HG02588 (cell line): ENCODE data around the gene COBL.

ENCODE experiments used
- ATAC-seq: cut with Tn5 transposase; IDR thresholded peaks from one replicate; pipeline ENCODE4 v1.9.1; 2021; ENCODE audit warnings: mild to moderate bottlenecking, moderate library complexity; ENCODE audit not compliant: unreplicated experiment

Gene COBL

DNA sequence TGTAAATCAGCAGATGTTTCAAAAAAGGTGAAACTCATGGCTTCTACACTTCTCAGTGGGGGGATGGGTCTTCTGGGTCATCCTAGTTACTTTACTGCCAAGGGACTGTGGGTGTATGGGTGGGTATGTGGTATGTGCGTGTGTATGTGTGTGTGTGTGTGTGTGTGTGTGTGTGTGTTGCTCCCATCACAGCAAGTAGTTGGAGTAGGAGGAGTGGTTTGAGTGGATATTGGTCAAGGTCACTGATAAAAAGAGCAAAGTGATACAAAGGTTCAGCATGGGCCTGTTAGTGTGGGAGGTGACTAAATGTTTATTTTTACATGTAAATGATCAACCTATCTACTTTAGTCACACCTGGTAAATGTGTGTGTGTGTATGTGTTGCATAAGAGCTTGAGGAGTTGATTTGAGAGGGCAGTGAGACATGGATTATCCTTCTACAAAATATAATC is 11.8 kb upstream of the COBL start:
- ATAC-seq, result no peak

DNA sequence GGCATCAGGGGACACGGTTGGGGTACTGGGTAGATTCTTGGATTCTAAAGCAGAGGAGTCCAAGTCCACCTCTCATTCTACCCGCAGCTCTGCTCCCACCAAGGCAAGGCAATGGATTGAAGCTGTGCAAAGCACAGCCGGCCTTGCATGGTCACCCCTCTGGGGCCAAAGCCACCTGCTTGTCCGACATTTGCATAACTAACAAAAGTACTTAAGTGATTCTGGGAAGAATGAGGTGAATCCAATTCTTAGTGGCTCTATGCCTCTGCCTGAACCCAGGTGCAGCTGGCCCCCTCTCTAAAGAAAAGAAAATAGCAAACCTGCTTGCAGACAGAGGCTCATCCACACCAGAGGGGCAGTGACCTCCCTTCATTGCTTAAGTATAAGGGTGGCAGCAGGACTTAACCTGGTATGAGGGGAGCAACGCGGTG is 10.7 kb upstream of the COBL start:
- ATAC-seq, result no peak

DNA sequence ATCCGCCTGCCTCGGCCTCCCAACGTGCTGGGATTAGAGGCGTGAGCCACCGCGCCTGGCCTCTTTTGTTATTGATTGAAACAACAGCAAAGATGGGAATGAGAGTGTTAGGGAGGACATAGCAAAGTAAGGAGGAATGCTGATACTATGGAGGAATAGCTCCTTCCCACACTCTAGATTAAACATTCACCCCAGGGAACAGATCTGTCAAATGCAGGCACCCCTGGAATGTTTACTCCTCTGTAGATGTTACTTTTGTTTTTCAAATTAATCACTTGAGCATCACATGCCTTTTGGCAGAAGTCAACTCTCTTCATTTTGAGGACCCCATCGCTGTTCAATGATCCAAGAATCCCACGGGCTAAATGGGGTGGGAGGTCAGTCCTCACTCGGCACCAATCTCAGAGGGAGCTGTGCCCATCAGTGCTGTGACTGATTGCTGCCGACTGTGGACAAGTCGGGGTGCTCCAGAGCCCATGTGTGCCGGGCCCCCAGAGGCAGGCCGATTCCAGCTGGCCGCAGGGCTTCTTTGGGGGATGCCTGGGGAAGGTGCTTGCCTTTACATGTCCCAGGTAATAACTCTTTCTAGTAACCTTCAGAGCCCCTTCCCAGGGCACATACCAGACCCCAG is 10.2 kb upstream of the COBL start:
- no peak for ATAC-seq

DNA sequence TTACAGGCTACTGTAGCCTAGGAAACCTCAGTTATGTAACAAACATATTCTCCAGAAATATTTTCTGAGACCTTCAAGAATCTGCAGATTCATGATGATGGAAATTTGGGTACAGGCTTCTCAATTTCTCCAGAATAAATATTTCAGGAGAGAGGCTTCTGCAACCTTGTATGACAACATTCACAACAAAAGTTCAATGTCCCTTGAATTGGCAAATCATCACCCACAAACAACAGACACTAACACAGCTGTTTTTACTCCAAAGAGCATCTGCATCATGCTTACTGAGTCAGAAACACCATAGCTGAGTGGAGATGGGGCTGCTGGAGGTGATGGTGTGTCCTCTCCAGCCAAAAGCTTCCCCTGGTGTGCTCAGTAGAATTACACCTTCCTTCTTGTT is 9.3 kb upstream of the COBL start:
- no peak for ATAC-seq

DNA sequence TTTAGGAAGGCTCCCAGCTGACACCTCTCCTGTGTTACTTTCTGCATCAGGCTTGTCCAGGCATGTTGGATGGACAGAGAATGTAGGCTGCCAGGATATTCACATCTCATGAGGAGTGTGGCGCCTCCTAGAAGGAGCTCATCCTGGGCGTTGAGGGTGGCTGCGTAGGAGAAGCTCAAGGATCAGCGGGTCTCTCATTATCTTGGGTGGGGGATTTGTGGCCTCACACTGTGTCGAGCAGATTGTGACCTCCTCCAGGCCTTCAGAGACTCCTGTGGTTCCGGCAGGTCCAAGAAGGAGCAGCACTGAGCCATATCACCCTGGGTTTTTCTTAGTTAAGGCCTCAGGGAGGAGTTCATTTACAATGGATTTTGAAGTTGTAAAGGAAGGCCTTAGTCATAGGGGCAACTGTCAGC is 8.7 kb upstream of the COBL start:
- ATAC-seq, result no peak

DNA sequence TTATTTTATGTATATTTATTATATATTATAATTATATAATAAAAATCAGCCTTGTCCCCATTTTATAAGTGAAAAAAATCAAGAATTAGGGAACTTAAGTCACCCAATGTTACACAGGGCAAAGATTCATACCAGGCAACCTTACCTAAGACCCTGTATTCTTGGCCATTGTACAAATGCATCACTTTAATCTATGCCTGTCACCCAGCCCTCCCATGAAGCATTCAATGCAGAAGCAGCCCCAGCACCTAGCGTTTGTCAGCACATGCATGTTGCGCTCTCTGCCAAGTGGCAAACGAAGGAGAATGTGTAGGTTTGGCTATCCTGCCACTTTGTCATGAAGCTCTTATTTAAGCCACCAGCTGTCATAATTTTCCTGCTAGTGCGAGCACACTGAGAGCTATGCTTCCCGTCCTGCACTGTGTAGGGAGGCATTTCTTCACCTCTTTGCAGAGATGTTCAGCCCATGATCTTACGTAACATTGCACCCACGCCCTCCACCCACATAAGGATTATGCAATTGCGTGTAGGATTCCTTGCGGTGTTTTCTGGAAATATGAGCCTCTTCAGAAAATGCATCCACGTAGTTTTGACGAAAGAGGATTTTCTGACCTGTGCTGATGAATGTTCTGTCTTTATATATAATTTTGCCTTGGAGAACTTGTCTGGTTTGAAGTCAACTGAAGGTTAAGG is 7.7 kb upstream of the COBL start:
- ATAC-seq, result no peak

DNA sequence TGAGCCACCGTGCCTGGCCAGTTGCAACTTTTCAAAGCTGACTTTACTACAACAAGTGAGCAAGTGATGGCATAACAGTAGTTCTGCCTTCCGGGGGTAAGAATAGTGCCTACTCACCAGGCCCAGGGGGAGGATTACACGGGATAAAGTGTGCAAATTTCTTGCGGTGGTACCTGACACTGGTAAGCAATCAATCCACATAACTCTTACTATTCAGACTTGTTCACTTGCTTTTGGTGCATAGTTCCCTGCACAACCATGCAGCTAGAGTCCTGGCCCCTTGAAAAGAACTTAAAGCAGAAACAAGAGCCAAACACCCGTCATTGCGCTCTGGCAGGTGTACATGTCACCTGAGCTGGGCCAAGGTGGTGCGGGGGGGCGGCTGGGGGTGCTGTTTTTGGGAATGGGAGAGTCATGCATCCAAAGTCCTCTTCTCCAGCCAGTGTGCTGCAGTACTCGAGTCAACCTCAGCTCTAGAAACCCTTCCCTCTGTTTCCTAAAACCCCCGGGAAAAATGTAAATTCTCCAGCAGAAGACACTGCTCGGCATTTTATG is 5.4 kb upstream of the COBL start:
- ATAC-seq, result no peak

DNA sequence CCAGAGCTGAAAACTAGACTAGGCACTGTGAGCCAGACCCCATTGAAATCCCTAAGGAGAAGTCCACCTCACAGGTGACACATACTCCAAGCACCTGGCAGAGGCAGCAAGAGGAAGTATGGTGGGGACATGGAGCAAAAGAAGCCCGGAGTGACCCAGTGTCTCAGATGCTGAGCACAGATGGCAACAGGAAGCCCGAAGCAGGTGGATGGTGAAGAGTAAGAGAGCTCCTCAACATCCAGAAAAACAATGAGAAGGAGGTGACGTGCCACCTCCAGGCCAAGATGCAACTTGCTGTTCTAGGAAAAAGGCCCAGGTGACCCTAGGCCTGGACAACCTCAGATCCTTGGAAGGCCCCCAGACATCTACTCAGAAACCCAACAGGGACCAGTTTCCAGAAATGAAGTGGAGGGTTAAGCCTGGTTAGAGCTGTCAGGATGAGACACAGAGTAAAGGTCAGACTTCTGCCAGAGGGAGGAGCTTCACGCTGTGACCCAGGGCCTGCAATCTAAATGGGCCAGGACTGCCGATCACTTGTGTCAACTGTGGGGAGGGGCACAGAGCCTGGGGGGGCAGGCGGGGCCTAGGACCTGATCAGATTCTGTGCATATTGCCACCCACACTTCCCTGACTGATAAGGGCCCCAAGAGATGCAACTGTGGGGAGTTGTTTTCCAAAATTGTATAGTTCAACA is 2.4 kb upstream of the COBL start:
- ATAC-seq, result no peak

DNA sequence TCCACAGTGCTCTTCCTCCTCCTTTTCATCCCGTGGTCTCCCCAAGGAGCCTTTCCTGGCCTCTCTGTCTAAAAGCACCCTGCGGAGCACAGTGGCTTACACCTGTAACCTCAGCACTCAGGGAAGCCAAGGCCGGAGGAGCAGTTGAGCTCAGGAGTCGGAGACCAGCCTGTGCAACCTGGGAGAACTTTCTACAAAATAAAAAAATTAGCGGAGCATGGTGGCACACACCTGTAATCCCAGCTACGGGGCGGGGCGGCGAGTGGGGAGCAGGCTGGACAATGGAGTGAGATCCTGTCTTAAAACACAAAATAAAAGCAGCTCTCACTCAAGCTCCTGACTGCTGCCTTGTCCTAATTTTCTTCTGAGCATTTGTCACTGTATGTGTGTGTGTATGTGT is 1.4 kb upstream of the COBL start:
- no peak for ATAC-seq

DNA sequence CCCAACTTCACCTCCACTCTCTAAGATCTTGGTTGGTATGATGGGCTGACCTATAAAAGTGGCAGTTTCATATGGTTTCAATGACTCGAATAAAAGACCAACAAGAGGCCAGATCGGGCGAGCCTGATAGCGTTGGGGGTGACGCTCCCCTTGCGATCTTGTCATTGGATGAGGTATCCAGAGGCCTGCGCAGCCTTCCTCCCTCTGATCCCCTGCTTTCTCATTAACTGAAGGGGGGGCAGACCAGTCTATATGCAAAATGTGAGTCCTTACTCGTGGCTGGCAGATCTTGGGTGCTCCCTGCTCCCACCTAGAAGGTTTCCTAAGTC is 937 bp upstream of the COBL start:
- ATAC-seq, result no peak

DNA sequence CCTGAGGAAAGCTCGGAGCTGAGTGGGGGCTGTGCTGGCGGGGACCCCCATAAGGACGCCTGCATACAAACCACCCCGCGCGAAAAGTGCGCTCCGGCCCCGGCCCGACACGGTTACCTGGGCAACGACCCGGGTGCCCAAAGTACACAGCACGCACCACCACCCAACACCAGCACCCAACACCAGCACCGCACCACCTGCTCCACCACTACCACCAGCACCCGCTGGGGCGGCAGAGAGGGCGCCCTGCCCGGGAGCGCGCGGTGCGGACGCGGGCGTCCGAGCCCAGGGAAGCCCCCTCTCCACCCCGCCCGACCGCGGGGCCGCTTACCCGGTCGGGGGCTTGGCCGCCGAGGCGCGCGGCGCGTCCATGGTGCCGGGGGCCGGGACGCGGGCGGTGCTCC is 345 bp downstream of the COBL start:
- ATAC-seq, result no peak

DNA sequence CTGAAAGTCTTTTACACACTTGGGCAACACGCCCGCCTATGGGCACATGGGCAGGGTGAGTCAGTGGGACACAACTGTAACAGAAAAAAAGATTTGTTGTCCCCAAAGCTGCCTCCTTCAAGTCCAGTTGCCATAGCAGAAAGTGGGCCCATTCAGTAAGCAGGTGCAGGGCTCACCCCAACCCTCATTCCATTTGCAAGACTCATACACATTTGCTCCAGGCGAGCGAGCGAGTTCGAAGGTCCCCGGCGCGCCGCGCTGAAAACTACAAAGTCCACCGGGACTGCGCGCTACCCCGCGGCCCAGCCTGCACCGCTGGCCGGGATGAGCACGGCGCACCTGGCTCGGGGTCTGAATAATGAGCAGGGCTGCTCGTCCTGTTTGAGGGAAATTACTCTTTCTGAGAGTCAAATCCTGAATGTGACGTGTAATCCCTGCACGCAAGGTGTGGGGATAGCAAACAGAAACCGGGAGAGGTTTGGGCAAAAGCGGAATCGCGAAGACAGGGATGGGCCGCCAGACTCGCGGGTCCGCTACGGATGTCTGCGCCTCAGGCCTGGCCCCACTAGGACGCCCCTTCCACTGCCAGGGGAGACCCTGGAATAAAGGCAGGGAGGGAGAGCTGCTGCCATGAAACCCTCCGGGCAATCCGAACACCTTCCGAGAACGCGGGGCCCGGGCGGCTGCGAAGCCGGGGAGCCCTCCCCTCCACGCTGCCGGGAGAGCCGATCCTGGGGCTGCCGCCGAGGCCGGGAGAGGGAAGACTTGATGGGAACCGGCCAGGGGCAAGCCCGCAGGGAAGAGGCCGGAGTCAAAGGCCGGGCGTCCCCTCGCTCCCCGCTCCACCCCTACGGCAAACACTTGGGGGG is 982 bp downstream of the COBL start:
- ATAC-seq, result no peak

DNA sequence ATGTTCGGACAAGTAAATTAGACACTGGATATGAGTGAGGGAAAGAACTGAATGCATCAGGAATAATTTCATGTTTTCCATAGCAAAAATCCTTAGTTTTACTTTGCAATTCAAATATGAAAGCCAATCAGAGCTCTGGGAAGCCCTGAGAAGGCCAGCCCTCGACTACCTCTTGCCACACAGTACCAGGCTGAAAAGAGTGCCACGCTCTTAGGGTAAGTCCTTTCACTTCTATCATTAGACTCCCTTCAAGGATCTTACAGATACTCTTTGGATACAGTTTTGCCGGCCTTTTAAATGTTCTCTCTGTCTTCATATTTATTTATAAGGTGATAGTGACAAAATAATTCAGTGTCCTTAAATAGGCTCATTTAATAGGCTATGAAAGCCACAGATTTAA is 1.9 kb downstream of the COBL start:
- ATAC-seq, result no peak

DNA sequence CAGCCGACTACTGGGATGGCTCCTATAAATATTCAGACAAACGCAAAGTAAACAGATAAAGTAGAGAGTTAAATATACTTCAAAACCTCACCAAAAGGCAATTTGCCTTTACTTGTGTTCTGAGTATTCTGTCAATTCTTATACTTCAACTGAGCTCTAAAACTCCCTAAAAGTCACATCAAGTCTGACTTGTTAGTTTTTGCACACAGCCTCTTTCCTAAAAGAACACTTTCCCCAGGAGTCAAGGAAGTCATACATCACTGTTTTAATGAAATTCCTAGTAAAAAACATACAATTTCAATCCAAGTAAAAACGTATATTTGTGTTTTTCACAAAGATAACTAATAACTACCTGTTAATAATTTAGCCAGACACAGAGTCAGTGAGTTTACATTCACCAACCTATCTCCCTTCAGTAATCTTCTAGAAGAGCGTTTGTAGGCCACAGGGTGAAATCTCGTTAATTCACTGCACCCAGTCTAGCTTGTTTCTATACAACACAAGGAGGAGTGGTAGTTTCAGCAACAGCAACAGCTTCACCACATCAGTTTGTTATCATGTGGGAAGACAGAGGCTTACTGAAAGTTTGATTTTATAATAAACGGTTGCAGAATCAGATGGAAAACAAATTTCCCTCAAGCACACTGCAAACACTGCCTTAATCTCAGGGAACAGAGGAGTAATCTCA is 2.7 kb downstream of the COBL start:
- no peak for ATAC-seq

DNA sequence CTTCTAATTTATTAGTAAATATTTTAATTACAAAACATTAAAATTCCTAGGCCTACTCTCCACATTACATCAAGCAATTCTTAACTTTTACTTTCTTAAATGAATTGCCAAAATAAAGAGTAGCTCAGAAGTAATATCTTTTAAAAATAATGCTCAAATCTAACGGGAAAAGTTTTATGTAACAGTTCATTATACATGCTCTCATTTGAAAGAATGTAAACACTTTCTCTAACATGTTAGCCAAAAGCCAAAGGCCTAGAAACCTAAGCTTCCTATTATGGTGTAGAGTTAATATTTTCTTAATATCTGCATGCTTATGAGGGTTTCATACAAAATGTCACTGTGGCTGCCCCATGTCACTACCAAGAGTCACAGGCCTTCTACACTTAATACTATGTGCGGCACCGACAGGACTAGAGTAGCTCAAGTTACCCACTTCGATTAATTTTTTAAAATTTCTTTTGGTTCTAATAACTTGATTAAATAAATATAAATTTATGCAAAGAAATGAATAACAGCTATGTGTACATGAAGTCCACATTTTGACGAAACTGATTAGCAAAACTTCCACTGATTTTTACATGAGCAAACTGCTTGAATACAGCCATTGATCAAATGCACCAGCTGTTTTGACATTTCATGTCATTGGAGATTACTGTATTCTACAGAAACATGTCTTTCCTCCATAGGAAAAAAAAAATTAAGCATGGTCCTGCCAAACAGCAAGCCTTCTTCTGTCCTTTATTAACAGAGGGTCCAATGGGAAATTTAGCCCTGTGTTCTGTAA is 3.5 kb downstream of the COBL start:
- no peak for ATAC-seq

DNA sequence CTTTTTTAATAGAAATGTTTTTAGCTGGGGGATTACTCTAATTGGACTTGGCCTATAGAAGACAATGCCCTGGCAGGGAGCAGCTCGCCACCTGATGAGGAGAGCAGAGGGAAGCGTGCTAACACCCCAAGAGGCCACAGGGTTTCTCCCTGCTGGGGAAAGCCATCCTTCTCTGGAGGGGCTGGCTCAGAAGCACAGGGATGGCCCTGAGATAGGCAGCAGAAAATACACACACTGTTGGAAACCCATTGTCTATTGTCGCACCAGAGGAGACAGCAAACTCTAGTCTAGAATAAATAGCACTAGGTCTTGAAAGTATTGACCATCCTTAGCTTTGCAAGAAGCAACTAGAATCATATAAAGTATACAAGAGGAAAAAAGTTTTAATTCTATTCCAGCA is 5.4 kb downstream of the COBL start:
- ATAC-seq, result no peak

DNA sequence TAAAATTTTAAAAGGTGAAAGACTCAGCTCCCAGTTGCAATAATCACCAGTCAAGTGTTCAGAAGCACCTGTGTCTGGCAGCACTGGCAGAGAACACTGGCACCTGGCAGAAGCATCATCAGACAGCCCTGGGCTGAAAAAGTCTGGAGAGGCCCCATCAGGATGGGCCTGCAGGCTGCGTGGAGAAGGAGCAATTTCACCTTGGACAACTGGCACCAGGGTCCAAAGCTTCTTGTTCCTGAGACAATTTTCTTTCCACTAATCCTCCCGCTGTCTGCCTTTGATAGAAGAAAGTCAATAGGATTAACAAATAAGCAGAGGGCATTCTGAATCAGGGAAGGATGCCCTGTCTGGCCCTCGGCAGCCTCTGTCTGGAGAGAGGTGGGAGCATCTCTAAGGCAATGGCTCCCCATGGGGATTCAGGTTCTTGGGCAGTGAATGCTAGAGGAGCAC is 6.5 kb downstream of the COBL start:
- ATAC-seq, result no peak

DNA sequence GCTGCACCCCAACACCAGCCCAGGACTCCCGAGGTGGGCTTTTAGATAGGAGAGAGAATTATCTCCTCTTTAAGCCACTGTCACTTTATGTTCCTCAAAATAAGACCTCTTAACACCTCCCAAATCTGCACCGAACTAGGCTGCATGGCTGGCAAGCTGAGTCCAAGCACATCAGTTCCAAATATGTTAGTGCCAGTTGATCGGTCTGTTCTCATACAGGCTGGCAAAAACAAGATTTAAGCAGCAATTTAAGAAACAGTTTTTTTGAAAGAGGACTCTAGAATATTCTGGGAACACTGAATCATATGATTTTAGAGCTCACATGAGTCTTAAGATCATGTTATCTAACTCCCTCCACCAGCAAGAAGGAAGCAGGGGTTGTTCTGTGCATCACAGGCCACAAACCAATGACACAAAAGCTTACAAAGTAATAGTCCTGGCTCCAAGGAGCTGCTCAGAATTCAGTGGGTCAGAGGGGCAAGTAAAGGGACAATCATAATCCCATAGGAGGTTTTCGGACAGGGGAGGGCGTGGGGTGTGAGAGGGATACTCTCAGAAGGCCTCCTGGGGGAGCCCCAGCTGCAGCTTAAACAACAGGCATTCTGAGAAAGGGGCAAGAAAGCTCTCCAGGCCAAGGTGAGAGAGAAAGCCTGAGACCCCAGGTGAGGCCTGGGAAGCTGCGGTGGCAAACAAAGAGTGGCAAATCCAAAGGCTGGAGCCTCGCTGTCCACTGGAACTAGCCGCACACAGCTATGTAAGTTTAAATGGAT is 7.1 kb downstream of the COBL start:
- ATAC-seq, result no peak

DNA sequence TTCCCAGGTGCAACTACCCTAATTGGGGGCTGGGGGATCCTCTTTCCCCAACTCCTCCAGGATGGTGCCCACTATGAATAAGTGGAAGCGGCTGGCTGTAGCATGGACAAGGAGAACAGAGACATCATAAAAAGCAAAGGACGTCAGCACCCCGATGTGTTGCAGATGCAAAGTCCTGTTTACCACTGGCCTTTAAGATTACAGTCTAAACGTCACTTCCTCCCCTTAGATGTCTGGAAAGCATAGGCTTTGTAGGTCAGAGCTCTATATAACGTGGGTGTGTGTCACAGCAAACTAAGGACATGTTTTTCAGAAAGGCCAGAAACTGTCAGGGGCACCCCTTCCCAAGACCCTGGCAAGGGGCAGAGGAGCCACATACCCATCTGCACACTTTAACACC is 7.9 kb downstream of the COBL start:
- ATAC-seq, result no peak
